T-helper 1 cell (primary cell): ENCODE measurements around the gene MSTN.
A peak's percentile ranks its signal among the peaks of the same experiment; 100 is the strongest.

Experiments
- DNase-seq, 5 donors: peaks; one replicate each; pipeline ENCODE4 v3.0.0-alpha.2; 2012 to 2020
- total RNA-seq, 4 donors: gene quantifications; one replicate each; lab custom pipeline; 2026; lab: John Stamatoyannopoulos, UW

Gene MSTN
- total RNA-seq: 0 to 0.23 (median 0) reads per million in 4 donors

DNA sequence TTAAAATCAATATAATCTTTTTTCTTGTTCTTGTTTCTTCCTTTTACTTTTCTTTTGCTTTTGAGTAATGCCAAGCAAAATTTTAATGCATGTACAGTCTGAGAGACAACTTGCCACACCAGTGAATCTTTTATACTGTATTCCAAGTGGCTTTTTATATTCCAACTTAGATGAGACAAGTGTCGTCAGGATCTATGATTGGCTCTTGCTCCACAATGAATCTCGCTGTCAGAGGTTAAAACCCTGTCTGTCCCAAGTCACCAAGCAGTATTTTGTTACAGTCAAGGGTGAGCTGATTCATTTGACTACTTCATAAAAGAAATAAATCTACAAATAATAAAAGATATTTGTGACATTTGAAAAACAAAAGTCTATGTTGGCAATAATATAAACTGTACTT, at the start of gene MSTN:
MSTN (minus strand) TSS at position 129 of the 400 bp plus-strand sequence. CDS start 133 bp downstream, outside the sequence.
- no peak for DNase-seq

DNA sequence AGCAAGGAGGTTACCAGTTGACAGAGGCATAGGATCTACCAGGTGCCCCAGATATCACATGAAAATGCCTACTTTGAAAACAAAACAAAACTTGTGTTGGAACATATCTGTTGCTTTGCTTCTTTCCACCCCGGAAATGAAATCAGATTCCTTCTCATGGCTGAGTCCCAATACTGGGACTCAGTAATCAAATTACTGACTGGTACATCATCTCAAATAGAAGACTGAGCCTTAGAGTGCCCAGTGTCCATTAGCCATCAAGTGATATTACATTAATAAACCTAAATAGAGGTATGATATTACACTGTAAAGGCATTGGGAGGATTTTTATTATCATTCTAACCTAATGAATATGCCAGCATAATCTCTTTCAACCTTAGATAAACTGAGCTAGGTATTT, 48.6 kb upstream of the MSTN start:
- no peak for DNase-seq

DNA sequence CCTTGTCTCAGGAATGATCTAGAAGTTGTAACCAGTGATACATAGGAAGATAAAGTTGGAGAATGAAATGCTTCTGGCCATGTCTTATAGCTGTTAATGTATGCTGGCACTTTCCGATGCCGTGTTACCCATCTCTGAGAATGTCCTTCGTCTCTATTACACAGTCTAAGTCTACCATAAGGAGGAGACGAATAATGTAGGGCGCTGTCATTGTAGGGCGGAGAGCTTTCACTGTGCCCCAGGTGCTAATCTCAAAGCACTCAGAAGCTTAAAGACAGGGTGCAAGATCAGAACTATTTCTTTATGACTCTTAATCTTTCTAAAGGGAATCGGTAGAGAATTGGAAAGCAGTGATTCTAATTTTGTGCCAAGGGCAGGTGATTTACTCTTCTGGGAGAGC, 48.2 kb upstream of the MSTN start:
- DNase-seq: no peak

DNA sequence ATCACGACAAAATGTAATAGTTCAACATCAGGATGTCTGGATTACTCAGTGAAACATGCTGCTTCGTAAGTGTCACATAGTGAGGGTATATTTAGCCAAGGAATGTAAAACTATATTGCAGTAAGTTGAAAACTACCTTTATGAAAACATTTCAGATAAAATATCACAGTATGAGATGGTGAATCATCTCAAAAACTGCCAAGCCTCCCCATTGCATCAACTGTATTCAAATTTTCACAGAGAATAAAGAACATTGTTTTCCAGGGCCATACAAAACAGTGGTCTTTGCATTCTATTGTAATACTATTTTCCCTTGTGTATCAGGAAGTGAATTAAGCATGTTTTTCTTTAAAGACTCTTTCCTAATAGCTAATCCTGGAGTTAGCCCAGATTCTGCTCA, 47.6 kb upstream of the MSTN start:
- no peak for DNase-seq

GRCh38 chr2:190107409-190107808, 44.9 kb upstream of the MSTN start:
- DNase-seq: no peak

GRCh38 chr2:190106783-190107182, 44.3 kb upstream of the MSTN start:
- no peak for DNase-seq

DNA sequence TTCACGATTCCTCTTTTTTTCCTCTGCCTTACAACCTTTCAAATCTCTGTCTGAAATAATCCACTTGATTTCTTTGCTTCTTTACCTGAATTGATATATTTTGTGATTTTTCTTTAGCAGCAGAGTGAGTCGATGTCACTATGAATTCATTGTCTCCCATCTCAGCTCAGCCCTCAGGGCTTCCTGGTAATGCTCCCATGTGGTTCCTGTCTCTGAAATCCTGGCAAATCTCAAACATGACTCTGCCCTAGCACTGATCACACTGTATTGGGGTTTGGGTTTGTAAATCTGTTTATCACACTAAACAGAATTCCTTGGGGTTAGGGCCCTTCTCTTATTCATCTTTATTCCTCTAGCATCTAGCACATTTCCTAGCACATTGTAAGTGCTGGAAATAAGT, 43.0 kb upstream of the MSTN start:
- no peak for DNase-seq

GRCh38 chr2:190103144-190103543, 40.6 kb upstream of the MSTN start:
- no peak for DNase-seq

GRCh38 chr2:190099890-190100697, 37.6 kb upstream of the MSTN start:
- DNase-seq: no peak

- DNase-seq: no peak
These were observed 36.3 kb upstream of the MSTN start for GRCh38 chr2:190098851-190099250.

- DNase-seq: no peak
These were observed 34.6 kb upstream of the MSTN start for GRCh38 chr2:190097115-190097514.

- no peak for DNase-seq
These were observed 31.9 kb upstream of the MSTN start for GRCh38 chr2:190094316-190094871.

- DNase-seq: no peak
These were observed 31.3 kb upstream of the MSTN start for GRCh38 chr2:190093793-190094192.

- no peak for DNase-seq
These were observed 27.6 kb upstream of the MSTN start for GRCh38 chr2:190090148-190090547.

DNA sequence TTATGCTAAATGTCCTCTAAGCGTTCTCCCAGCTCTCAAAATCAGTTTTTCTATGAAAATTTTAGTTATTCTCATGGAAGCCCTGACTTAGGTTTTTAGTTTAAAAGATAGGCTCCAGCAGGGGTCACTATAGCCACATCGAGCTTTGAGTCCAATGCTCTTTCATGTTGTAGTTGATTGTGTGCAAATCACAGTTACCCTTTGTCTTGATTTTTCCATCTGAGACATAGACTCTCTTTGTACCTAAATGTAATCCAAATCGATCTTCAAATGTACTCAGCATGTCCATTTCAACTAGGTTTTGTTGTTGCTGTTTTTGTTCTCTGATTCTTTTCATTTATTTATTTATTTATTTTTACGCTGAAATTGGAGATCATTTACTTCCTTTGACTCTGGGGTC, 26.4 kb upstream of the MSTN start:
- peak in 4 of 5 donors; percentile 5 to 41 (median 24) for DNase-seq

DNA sequence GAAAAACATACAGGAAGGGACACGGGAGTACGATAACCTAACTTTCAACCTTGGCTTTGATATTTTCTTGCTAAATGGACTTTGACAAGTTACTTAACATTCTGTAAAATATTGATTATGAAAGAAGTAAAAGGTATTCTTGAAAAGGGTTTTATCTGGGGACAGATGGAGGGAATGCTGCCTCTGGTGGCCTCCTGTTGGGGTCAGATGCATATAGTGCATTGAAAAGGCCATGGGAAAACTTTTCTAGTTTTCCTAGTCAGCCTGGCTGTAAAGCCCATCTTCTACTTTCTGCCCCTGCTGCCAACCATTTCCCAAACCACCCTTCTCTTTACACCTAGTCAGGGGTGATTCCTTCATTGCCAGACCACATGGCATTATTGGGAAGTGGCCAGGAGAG, 22.2 kb upstream of the MSTN start:
- DNase-seq: no peak

GRCh38 chr2:190082118-190082517, 19.6 kb upstream of the MSTN start:
- no peak for DNase-seq

GRCh38 chr2:190080527-190081049, 18.1 kb upstream of the MSTN start:
- no peak for DNase-seq

DNA sequence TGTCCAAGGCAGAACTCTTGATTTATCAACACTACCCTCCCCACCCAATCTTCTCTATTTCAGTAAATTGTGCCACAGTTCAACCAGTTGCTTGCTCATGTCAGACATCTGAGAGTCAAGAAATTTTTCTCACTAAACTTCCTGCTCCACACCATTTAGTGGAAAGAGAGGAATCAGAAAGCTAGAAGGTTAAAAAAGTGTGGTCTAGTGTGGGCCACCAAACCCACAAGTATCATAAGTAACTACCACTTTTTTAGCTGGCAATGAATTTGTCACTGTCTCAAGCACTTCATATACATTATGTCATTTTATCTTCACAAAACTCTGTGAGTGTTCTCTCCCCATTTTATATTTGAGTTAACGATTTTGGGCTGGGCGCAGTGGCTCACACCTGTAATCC, 16.6 kb upstream of the MSTN start:
- DNase-seq: no peak

DNA sequence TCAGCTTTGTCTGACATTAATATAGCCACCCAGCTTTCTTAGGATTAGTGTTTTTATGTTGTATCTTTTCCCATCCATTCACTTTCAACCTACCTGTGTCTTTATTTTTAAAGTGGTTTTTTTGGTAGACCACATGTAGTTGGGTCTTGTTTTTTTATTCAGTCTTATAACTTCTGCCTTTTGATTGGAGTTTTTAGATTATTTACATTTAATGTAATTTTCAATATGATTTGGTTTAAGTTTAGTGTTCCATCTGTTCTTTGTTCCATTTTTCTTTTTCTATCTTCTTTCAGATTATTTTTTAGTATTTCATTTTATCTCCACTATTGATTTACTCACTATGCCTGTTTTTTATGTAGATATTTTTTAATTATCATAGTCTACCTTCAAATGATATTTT, 13.1 kb upstream of the MSTN start:
- no peak for DNase-seq

- peak in 3 of 5 donors; percentile 18 to 19 (median 19) for DNase-seq
These were observed 7.6 kb upstream of the MSTN start for GRCh38 chr2:190069936-190070696.

GRCh38 chr2:190068764-190069163, 6.2 kb upstream of the MSTN start:
- DNase-seq: no peak

GRCh38 chr2:190065839-190066238, 3.3 kb upstream of the MSTN start:
- DNase-seq: no peak

GRCh38 chr2:190063624-190064023, 1.1 kb upstream of the MSTN start:
- no peak for DNase-seq
